GM12873 (cell line): ENCODE measurements around the gene ARHGEF10L.
A peak's percentile ranks its signal among the peaks of the same experiment; 100 is the strongest.

ENCODE experiments used
- TF ChIP-seq, protein P1 (sequence below): IDR thresholded peaks from 2 replicates; pipeline ENCODE4 v1.5.1; 2012; ENCODE audit warnings: low read depth, mild to moderate bottlenecking, moderate library complexity, low read length, control low read depth; ENCODE audit not compliant: insufficient read depth; ENCODE audit errors: missing control alignments

Gene ARHGEF10L

DNA sequence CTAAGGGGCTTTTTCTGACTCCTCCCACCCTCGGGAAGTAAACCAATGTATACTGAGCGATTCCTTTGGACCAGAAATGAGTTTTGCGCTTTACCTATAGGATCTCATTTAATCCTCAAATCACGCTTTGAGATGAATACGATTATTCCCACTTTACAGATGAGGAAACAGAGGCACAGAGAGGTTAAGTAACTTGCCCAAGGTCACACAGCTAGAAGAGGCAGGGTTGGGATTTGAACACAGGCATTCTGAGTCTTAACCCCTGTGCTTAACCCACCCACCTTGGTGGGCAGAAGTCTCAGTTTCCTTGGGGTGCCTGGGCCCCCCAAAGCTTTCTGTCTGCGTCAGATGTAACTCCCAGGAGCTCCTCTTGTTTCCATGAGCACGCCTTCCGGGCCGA lies 129.8 kb downstream of the ARHGEF10L start:
- TF ChIP-seq, protein P1, sequence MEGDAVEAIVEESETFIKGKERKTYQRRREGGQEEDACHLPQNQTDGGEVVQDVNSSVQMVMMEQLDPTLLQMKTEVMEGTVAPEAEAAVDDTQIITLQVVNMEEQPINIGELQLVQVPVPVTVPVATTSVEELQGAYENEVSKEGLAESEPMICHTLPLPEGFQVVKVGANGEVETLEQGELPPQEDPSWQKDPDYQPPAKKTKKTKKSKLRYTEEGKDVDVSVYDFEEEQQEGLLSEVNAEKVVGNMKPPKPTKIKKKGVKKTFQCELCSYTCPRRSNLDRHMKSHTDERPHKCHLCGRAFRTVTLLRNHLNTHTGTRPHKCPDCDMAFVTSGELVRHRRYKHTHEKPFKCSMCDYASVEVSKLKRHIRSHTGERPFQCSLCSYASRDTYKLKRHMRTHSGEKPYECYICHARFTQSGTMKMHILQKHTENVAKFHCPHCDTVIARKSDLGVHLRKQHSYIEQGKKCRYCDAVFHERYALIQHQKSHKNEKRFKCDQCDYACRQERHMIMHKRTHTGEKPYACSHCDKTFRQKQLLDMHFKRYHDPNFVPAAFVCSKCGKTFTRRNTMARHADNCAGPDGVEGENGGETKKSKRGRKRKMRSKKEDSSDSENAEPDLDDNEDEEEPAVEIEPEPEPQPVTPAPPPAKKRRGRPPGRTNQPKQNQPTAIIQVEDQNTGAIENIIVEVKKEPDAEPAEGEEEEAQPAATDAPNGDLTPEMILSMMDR: no peak

DNA sequence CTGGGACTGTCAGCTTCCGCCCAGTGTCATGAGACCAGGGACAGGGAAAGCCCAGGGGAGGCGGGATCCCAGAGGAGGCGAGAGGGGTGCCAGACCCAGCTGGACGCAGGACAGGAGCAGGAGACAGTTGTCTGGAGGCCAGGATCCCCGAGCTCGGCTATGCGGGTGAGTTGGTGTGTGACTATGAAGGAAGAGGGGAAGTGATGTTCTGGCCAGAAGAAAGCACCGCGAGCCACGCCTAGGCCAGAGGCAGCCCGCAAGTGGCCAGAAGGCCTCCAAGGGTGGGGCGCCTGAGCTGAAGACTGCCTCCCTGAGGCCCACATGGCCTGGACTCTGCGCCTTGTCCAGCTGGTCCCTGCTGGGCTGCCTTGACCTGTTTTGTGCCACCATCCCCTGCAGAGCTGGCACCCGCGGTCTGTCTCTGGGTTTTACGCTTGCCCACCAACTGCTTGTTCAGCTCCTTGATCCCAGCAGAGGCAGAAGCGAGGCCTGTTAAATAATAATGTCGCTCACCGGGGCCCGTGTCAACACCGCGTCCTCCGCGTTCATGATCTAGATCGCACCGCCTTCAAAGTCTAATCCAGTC lies 130.5 kb downstream of the ARHGEF10L start:
- TF ChIP-seq, protein P1: no peak

DNA sequence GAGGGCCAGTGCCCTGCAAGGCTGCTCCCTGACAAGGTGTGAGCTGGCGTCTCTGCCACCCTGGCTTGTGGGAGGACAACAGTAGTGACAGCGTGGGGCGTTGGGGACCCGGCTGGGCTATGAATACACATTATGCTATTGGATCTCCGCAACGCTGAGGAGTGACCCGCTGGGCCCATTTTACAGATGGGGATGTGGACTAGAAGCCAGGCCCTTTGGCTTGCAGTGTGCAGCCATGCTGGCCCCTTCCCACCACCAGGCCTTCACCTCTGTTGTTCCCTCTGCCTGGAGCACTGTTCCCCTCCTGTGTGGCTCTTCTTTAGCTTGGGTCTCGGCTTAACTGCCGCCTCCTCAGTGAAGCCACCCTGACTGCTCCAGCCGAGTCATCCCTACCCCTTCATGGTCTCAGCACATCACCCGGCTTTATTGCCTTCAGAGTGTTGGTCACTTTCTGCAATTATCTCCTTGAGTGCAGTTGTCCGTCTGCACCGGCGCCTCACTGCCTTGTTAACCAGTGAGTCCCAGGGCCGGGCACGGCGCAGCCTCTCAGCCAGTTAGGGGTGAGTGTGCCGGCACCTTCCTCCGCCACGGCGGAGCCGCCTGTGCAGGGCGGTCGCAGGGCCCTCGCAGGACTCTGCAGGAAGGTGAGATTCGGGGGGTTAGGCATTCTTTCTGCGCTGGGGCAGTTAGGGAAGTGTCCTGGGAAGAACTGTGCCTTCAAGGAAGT lies 131.3 kb downstream of the ARHGEF10L start:
- TF ChIP-seq, protein P1: no peak

DNA sequence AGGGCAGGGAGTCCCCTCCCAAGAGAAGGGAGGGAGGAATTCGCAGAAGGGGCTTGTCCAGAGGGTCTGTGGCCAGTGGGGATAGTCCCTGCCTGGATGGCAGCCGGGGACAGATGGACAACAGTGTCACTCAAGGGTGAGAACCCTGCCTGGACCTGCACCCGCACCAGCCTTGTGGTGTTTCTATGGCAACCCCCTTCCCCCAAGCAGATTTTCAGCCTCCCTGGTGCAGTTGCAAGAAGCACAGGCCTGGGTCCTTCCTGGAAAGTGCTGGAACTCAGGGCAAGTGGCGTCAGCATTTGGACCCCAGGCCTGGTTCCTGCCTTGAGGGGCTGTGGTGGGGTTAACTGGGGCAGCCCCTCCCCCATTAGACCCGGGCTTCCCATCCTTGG lies 131.8 kb downstream of the ARHGEF10L start:
- TF ChIP-seq, protein P1: no peak

DNA sequence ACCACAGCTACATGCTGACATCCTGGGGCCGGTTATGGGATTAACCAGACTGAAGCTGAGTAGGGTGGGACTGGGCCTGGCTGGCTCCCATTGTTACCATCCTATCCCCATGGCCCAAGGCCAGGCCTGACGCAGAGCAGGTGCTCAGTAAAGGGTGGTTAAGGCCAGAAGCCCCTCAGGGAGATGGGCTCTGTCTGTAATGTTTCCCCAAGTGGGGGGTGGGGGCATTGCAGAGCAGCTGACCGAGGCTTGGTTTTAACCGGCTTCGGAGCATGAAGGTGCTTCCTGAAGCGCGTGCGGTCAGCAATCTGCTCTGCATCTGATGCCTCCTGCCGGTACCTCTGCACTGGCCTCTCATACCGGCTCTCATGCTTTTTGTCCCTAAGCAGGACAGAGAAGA lies 132.2 kb downstream of the ARHGEF10L start:
- TF ChIP-seq, protein P1: peak; percentile 28

DNA sequence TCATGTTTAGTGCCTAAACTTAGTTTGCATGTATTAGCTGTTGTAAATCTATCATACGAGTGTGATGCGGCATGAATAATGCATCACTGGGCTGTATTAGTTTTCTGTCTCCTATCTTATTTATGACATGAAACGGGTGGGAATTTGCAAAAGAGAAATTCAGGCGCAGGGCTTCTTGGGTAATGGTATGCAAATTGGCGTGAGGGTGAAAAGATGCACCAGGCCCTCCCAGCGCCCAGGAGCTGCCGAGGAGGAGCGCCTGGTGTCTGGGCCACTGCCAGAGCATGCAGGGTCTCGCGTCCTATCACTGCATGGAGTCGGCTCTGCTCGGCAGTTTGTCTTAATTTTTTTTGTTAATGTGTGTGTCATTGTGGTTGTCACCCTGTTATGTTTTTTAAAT lies 132.7 kb downstream of the ARHGEF10L start:
- TF ChIP-seq, protein P1: no peak

DNA sequence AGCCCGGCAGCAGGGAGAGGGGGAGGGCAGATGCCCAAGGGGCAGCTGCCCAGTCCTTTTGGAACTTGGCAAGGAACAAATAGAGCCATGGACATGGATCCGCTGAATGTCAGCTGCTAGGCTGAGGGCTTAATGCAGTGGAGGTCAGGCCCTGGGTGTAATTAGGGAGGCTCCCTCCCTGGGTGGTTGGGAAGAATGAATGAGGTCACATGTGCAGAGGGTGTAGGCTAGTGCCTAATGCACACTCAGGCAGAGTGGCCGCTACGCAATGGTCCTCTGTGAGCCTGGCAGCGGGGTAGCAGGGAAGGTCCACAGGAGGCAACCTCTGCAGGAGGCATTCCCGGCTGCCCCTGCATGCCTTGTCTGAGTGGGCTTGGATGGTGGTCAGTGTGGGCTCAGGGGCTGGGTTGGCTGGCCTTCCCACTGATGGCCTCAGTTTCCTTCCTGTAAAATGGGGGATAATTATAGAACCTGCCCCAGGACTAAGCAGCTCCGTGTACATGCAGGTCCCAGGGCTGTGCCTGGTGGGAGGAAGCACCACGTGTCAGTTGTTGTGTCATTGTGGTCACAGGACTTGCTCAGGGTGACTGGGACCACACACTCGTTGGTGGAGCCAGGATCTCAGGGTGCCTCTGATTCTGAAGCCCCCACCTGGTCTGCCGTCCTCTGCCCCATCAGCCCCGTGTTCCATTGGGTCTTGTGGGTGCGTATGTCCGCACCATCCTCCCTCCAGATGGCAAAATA lies 134.0 kb downstream of the ARHGEF10L start:
- TF ChIP-seq, protein P1: no peak
